Panc1 (cell line): ENCODE data around the gene TMEM151A. TPM values are rescaled to one million over a fixed set of nuclear protein-coding genes. Genes with fewer than 3 reads are reported as not detected.

Source experiments
- ATAC-seq: fragments of 200-7000 bp; cut with Tn5 transposase; 2 replicates; pipeline ENCODE4 v1.9.1; 2020; ENCODE audit warnings: mild to moderate bottlenecking, moderate library complexity
- BruUV-seq: library from RNA; stranded (reverse); fragments of 400-500 nt; replicated peaks from 2 replicates; lab custom pipeline; 2021; lab: Mats Ljungman, UMichigan
- CTCF ChIA-PET: fragments of 300-600 bp; sonication (Branson Sonifier 250); formaldehyde crosslinking; loops from one replicate; lab custom pipeline; 2022; ENCODE audit warnings: antibody characterized with exemption; lab: Charles Lee
- POLR2A ChIA-PET: fragments of 300-600 bp; sonication (Branson Sonifier 250); formaldehyde crosslinking; loops from one replicate; lab custom pipeline; 2022; ENCODE audit warnings: antibody characterized with exemption; lab: Charles Lee
- DNase-seq: peaks from one replicate; pipeline ENCODE4 v3.0.0-alpha.2; 2010; ENCODE audit warnings: low read depth, low spot score
- H3K27ac ChIP-seq: 2 replicates; pipeline ENCODE4 v1.5.1; 2011; ENCODE audit warnings: mild to moderate bottlenecking, low read length, inconsistent platforms
- H3K27me3 ChIP-seq: fragments of 200-500 bp; sonication (Bioruptor generic); 2 replicates; pipeline ENCODE4 v1.6.0; 2014; ENCODE audit warnings: low read length, inconsistent platforms; ENCODE audit not compliant: control insufficient read depth, insufficient read depth
- H3K36me3 ChIP-seq: fragments of 200-500 bp; sonication (Bioruptor generic); 2 replicates; pipeline ENCODE4 v1.5.1; 2014; ENCODE audit warnings: inconsistent platforms, mild to moderate bottlenecking, low read length, moderate library complexity; ENCODE audit not compliant: control insufficient read depth, insufficient read depth
- H3K4me1 ChIP-seq: 2 replicates; pipeline ENCODE4 v1.5.1; 2011; ENCODE audit warnings: inconsistent platforms, mild to moderate bottlenecking, low read length, moderate library complexity; ENCODE audit not compliant: control insufficient read depth, insufficient read depth
- H3K4me3 ChIP-seq, 2 experiments: 2 replicates each; pipeline ENCODE4 v1.5.1; 2011 to 2012; ENCODE audit warnings: low read depth in 2 of 2, low read length in 2 of 2, mild to moderate bottlenecking in 2 of 2, inconsistent platforms in 1 of 2, moderate library complexity in 1 of 2
- H3K9me3 ChIP-seq: fragments of 200-500 bp; sonication (Bioruptor generic); 2 replicates; pipeline ENCODE4 v1.5.1; 2014; ENCODE audit warnings: low read depth, mild to moderate bottlenecking, inconsistent platforms, low read length, moderate library complexity; ENCODE audit not compliant: control insufficient read depth, insufficient read depth
- POLR2AphosphoS5 ChIP-seq: IDR thresholded peaks from 2 replicates; pipeline ENCODE4 v1.6.1; 2012; ENCODE audit warnings: mild to moderate bottlenecking, low read depth, low read length, moderate library complexity
- REST ChIP-seq, 2 experiments: IDR thresholded peaks; 2 replicates each; pipeline ENCODE4 v1.6.1; 2011 to 2012; ENCODE audit warnings: low read depth in 2 of 2, control low read depth in 1 of 2, low read length in 1 of 2, mild to moderate bottlenecking in 1 of 2, moderate library complexity in 1 of 2; ENCODE audit not compliant: insufficient read depth in 1 of 2
- SIN3A ChIP-seq: IDR thresholded peaks from 2 replicates; pipeline ENCODE4 v1.6.1; 2012; ENCODE audit warnings: low read depth, mild to moderate bottlenecking, low read length, moderate library complexity, borderline replicate concordance; ENCODE audit not compliant: insufficient read depth
- TCF7L2 ChIP-seq: IDR thresholded peaks from 2 replicates; pipeline ENCODE4 v1.6.1; 2011; ENCODE audit warnings: mild to moderate bottlenecking, low read depth, low read length, inconsistent platforms
- in situ Hi-C: cut with HindIII; loops from 2 replicates; pipeline ENCODE4 v1.10.0; 2016; ENCODE audit warnings: low sequenced_read_pairs, low pct_unique_long_range_greater_than_20kb
- intact Hi-C: fragments of 100-400 bp; cut with micrococcal nuclease; formaldehyde crosslinking; loops from one replicate; pipeline ENCODE4 v1.10.0; 2022; ENCODE audit not compliant: unreplicated experiment
- total RNA-seq: library from RNA; stranded (reverse); gene quantifications from one replicate; pipeline ENCODE4 v1.2.1, GENCODE V29; 2021; ENCODE audit not compliant: unreplicated experiment
- TF ChIP-seq, protein P1 (sequence below): fragments of 450-650 bp; IDR thresholded peaks from 2 replicates; pipeline ENCODE4 v1.5.1; 2017; ENCODE audit warnings: mild to moderate bottlenecking

Gene TMEM151A
- total RNA-seq, 1 experiment from 2014 or later, result 11.0 TPM

GRCh38 chr11:66323684-66324083, 32.0 kb downstream of the TMEM151A start:
- Histone ChIP-seq H3K36me3 (no peaks in the 10 kb centered on the region), H3K4me3 (no peak overlapping the region), H3K27ac (no peak overlapping the region), H3K27me3 (no peaks in the 10 kb centered on the region), H3K4me1 (peaks cover 16% of the 10 kb centered on the region), H3K9me3 (no peaks in the 10 kb centered on the region)
- TF ChIP-seq TCF7L2, result no peak
- TF ChIP-seq, protein P1, sequence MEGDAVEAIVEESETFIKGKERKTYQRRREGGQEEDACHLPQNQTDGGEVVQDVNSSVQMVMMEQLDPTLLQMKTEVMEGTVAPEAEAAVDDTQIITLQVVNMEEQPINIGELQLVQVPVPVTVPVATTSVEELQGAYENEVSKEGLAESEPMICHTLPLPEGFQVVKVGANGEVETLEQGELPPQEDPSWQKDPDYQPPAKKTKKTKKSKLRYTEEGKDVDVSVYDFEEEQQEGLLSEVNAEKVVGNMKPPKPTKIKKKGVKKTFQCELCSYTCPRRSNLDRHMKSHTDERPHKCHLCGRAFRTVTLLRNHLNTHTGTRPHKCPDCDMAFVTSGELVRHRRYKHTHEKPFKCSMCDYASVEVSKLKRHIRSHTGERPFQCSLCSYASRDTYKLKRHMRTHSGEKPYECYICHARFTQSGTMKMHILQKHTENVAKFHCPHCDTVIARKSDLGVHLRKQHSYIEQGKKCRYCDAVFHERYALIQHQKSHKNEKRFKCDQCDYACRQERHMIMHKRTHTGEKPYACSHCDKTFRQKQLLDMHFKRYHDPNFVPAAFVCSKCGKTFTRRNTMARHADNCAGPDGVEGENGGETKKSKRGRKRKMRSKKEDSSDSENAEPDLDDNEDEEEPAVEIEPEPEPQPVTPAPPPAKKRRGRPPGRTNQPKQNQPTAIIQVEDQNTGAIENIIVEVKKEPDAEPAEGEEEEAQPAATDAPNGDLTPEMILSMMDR, result no peak
- TF ChIP-seq REST (IDR thresholded peaks at IDR 0.05; ENCODE audit: insufficient read depth in 1 of 2, low read depth in 2 of 2, low read length in 1 of 2), result no peak
- no peak for TF ChIP-seq SIN3A
- TF ChIP-seq POLR2AphosphoS5, result no peak
- POLR2A ChIA-PET, result no interaction called here
- in situ Hi-C loops, result no loop called here
- BruUV-seq, result no TSS peak
- no peak for DNase-seq
- no peak for ATAC-seq
- CTCF ChIA-PET, result no interaction called here
- intact Hi-C loops, result no loop called here

DNA sequence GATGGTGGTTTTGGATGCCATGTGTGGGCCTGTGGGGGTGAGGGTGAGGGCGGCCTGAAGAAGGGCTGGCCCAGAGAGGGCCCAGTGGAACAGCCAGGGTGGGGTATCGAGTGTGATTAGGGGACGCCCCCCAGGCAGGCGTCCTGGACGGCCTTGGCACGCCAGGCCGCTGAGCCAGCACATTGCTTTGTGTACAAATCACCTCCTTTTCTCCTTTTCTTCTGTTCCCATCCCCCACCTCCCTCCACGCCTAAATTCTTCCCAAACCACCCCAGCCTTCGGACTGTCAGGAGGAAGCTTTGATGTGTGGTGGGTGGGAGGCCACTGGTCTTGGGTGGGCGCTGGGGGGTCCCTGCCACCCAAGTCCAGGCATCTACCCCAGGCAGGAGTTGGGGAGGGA, 33.0 kb downstream of the TMEM151A start:
- ATAC-seq (no peak), DNase-seq (no peak)
- in situ Hi-C loops, result no loop called here
- CTCF ChIA-PET, result no interaction called here
- Histone ChIP-seq H3K4me3 (no peak overlapping the region), H3K9me3 (no peaks in the 10 kb centered on the region), H3K36me3 (no peaks in the 10 kb centered on the region), H3K27ac (no peak overlapping the region), H3K27me3 (no peaks in the 10 kb centered on the region), H3K4me1 (peaks cover 18% of the 10 kb centered on the region)
- POLR2A ChIA-PET, result no interaction called here
- BruUV-seq, result no TSS peak
- intact Hi-C loops, result no loop called here
- TF ChIP-seq REST (IDR thresholded peaks at IDR 0.05; ENCODE audit: insufficient read depth in 1 of 2, low read depth in 2 of 2, low read length in 1 of 2), result no peak
- no peak for TF ChIP-seq SIN3A
- TF ChIP-seq TCF7L2, result no peak
- no peak for TF ChIP-seq POLR2AphosphoS5
- TF ChIP-seq, protein P1, result no peak
